ENCODE results near the gene HOXC4.
A peak's percentile ranks its signal among the peaks of the same experiment; 100 is the strongest.

Gene HOXC4

DNA sequence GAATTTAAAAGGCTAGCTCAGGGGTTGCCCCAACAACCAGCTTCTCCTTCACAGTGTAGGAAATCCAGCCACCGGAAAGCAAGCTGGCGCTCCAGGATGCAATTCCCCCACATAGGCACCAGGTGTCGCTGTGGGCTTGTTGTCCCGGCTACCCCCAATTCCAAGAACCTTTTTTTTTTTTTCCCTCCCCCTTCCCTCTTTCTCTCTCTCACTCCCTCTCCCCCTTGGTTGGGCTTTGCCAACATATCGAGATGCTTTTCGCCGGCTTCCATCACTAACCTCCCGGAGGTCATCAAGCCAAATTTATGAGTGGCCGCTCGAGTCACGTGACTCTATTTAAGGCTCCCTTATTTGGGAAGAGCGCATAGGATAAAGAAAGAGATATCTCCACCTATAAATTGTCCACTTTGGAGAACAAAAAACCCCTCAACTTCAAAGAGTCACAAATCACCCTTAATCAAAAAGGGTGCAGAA lies 21.0 kb upstream of the HOXC4 start, which contains the start of gene HOXC5:
TSS of gene HOXC5 (plus strand) at position 424 of the 474 bp plus-strand sequence. CDS start 73 bp downstream, outside the sequence.
- peaks cover 85% of the 10 kb centered on the region for H3K4me1 Mint-ChIP-seq
- peaks cover 10% of the 10 kb centered on the region for H3K27me3 Mint-ChIP-seq (ENCODE audit: low read depth)
- peak; percentile 96 to 99 (median 99) for TF ChIP-seq CTCF (IDR thresholded peaks at IDR 0.05; ENCODE audit: unreplicated experiment in 3 of 3)
- H3K9me3 Mint-ChIP-seq = no peaks in the 10 kb centered on the region
- peak within 1 kb of the TSS; percentile 91 to 97 (median 95) for H3K27ac Mint-ChIP-seq
- peak within 1 kb of the TSS; percentile 81 to 91 (median 87) for H3K4me3 Mint-ChIP-seq
- peaks cover 7% of the 10 kb centered on the region for H3K36me3 Mint-ChIP-seq (ENCODE audit: low read depth)

DNA sequence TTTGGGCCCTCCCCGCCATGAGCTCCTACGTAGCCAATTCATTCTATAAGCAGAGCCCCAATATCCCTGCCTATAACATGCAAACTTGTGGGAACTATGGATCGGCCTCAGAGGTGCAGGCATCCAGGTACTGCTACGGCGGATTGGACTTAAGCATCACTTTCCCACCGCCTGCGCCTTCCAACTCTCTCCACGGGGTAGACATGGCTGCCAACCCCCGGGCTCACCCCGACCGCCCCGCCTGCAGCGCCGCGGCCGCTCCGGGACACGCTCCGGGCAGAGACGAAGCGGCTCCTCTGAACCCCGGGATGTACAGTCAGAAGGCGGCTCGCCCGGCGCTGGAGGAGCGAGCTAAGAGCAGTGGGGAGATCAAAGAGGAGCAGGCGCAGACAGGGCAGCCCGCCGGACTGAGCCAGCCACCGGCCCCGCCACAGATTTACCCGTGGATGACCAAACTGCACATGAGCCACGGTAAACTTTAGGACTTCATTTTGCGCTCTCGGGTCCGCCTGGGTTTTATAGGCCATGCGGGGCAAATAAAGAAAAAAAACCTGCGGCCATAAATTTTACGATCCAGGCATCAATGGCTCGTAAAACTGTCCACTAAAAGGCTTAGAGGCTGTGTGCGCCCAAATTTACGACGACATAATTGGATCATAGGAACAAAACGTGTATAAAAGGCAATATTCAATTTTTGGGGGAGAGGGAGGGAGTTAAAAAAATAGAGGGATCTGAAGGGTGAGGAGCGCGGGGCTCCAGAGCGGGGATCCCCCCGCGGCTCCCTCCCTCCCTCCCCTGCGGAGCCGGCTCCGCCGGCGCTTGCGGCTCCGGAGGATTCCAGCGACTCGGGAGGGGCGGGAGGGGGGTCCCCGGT lies 20.3 kb upstream of the HOXC4 start:
- Mint-ChIP-seq H3K36me3 (ENCODE audit: low read depth) (peaks cover 7% of the 10 kb centered on the region), H3K4me3 (peak overlapping the region; percentile 81 to 91 (median 87)), H3K27ac (peak overlapping the region; percentile 91 to 97 (median 95)), H3K27me3 (ENCODE audit: low read depth) (peaks cover 9% of the 10 kb centered on the region), H3K4me1 (peaks cover 86% of the 10 kb centered on the region), H3K9me3 (no peaks in the 10 kb centered on the region)
- TF ChIP-seq CTCF (IDR thresholded peaks at IDR 0.05; ENCODE audit: unreplicated experiment in 3 of 3) = no peak

GRCh38 chr12:54033980-54034784 lies 19.5 kb upstream of the HOXC4 start:
- peak overlapping the region; percentile 95 to 99 (median 97) for H3K27ac Mint-ChIP-seq
- no peak for TF ChIP-seq CTCF (IDR thresholded peaks at IDR 0.05; ENCODE audit: unreplicated experiment in 3 of 3)
- H3K36me3 Mint-ChIP-seq (ENCODE audit: low read depth) = peaks cover 7% of the 10 kb centered on the region
- H3K9me3 Mint-ChIP-seq = no peaks in the 10 kb centered on the region
- H3K4me1 Mint-ChIP-seq = peaks cover 89% of the 10 kb centered on the region
- peak overlapping the region; percentile 79 to 86 (median 86) for H3K4me3 Mint-ChIP-seq
- peaks cover 6% of the 10 kb centered on the region for H3K27me3 Mint-ChIP-seq (ENCODE audit: low read depth)

DNA sequence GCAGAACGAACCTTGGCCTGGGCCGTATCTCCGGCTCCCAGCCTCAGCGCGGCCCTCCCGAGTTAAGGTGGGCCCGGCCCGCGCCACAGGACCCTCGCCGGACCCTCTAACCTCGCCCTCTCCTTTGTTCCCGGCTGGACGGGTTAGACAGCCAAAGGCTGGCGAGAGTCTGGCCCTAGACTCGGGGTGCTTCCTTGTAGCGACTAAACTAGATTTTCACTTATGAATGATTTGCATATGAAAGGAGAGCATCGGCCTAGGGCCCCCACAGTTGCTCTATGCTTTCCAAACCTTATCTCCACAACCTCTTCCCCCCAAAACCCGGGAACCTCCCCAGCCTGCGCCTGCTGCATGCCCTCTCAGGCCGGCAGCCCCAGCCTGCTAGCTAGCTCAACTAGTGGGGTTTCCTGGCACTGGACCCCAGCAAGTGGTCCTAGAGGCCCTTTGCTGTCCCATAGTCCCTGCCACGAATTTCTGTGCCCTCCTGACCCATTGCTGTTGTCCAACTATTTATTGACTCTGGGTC lies 18.8 kb upstream of the HOXC4 start:
- no peaks in the 10 kb centered on the region for H3K9me3 Mint-ChIP-seq
- no peak for TF ChIP-seq CTCF (IDR thresholded peaks at IDR 0.05; ENCODE audit: unreplicated experiment in 3 of 3)
- peaks cover 1% of the 10 kb centered on the region for H3K36me3 Mint-ChIP-seq (ENCODE audit: low read depth)
- peak overlapping the region; percentile 91 to 95 (median 95) for H3K27ac Mint-ChIP-seq
- peaks cover 90% of the 10 kb centered on the region for H3K4me1 Mint-ChIP-seq
- H3K4me3 Mint-ChIP-seq = peak overlapping the region; percentile 79 to 86 (median 86)
- H3K27me3 Mint-ChIP-seq (ENCODE audit: low read depth) = peaks cover 2% of the 10 kb centered on the region

- TF ChIP-seq CTCF (IDR thresholded peaks at IDR 0.05; ENCODE audit: unreplicated experiment in 3 of 3) = no peak
- peaks cover 90% of the 10 kb centered on the region for H3K4me1 Mint-ChIP-seq
- no peaks in the 10 kb centered on the region for H3K36me3 Mint-ChIP-seq (ENCODE audit: low read depth)
- no peaks in the 10 kb centered on the region for H3K27me3 Mint-ChIP-seq (ENCODE audit: low read depth)
- H3K27ac Mint-ChIP-seq = peak overlapping the region; percentile 91 to 95 (median 95)
- H3K9me3 Mint-ChIP-seq = no peaks in the 10 kb centered on the region
- peak overlapping the region; percentile 79 to 86 (median 86) for H3K4me3 Mint-ChIP-seq
These were observed 17.9 kb upstream of the HOXC4 start for GRCh38 chr12:54035568-54036264.
